Activated CD8-positive, alpha-beta T cell treated with anti-CD3 and anti-CD28 coated beads, Interleukin-2, amount 10 ng/mL, durations not matched to agents 7 days and 5 days (primary cell): ENCODE results near the gene RRP15. TPM values are rescaled to one million over a fixed set of nuclear protein-coding genes. Genes with fewer than 3 reads are reported as not detected.
A peak's percentile ranks its signal among the peaks of the same experiment; 100 is the strongest.

Experiments
- ATAC-seq: fragments of 150-1000 bp; cut with Tn5 transposase; one replicate; pipeline ENCODE4 v1.10.0; 2021; ENCODE audit warnings: moderate library complexity
- CTCF ChIA-PET: fragments of 350-600 bp; sonication (Branson Sonifier 250); formaldehyde crosslinking; loops from one replicate; lab custom pipeline; 2021; ENCODE audit warnings: antibody characterized with exemption; lab: Charles Lee
- POLR2A ChIA-PET: fragments of 350-600 bp; sonication (Branson Sonifier 250); formaldehyde crosslinking; loops from one replicate; lab custom pipeline; 2021; ENCODE audit warnings: antibody characterized with exemption; lab: Charles Lee
- DNase-seq: peaks from one replicate; pipeline ENCODE4 v3.0.0-alpha.2; 2020
- H3K27ac Mint-ChIP-seq: one replicate; pipeline ENCODE4 v1.8.0; 2021; ENCODE audit warnings: mild to moderate bottlenecking, mixed read lengths
- H3K27me3 Mint-ChIP-seq: one replicate; pipeline ENCODE4 v1.8.0; 2021; ENCODE audit warnings: low read depth, mixed read lengths
- H3K36me3 Mint-ChIP-seq: one replicate; pipeline ENCODE4 v1.8.0; 2021; ENCODE audit warnings: low read depth, mixed read lengths
- H3K4me1 Mint-ChIP-seq: one replicate; pipeline ENCODE4 v1.8.0; 2021; ENCODE audit warnings: low read depth, mixed read lengths
- H3K4me3 Mint-ChIP-seq: one replicate; pipeline ENCODE4 v1.8.0; 2021; ENCODE audit warnings: mild to moderate bottlenecking, mixed read lengths
- H3K9me3 Mint-ChIP-seq: one replicate; pipeline ENCODE4 v1.8.0; 2022; ENCODE audit warnings: mixed read lengths; ENCODE audit not compliant: insufficient read depth
- total RNA-seq, 2 experiments: library from RNA; stranded (reverse); gene quantifications; one replicate each; pipeline ENCODE4 v1.2.3, GENCODE V29; 2021

Gene RRP15
- total RNA-seq, 2 experiments from 2014 or later: 13.4 to 15.7 TPM

DNA sequence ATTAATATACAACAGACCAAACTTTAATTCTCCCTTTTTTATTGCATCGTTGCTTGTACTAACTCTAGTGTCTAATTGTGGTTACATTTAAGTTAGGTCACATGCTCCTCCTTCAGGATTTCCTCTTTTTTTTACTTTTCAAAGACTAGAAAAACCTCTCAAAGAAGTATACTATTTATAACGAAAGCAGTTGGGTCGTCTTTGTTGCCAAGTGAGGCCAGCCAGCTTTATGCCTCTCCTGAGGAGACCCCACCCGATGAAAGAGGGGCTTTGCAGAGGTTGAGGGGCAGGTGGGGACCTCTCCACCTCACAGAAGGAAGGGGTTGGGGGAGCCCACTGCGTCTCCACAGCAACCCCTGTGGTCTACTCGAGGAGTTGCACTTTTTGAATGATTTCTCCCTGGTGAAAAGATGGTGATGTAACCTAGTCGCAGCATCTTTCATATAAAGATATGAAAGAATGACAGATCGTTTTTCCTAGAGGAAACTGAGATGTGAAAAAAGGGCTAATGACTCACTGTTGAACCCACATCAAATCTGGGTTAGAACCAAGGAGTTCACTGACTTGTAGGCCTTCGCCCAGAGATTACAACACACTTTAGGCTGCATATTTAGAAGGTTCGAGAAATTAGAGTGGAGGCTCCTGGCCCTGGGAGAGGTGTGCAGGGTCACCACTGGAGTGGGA lies 66.4 kb downstream of the RRP15 start:
- peaks cover 19% of the 10 kb centered on the region for H3K4me1 Mint-ChIP-seq
- peaks cover 36% of the 10 kb centered on the region for H3K27me3 Mint-ChIP-seq
- POLR2A ChIA-PET: no interaction called here
- peak overlapping the region; percentile 46 for H3K4me3 Mint-ChIP-seq
- CTCF ChIA-PET: no interaction called here
- peak; percentile 65 for ATAC-seq
- no peaks in the 10 kb centered on the region for H3K9me3 Mint-ChIP-seq
- no peaks in the 10 kb centered on the region for H3K36me3 Mint-ChIP-seq
- H3K27ac Mint-ChIP-seq: no peak overlapping the region
- peak; percentile 26 for DNase-seq

DNA sequence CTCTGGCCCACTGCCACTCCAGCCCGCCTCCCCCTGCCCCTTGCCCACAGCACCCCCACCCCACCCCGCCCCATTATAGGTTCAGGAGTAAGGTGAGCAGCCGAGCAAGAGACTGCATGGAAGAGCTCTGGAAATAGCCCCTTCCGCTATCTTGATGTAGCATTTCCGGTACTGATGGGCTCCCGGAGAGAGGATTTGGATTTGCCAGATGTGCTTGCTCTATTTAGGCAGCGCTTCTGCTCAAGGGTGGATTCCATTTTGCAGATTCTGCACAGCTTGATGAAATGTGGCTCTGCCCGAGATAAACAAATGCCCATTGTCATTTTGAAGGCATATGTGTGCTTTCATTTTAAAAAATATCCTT lies 67.0 kb downstream of the RRP15 start:
- Mint-ChIP-seq H3K4me1 (peaks cover 14% of the 10 kb centered on the region), H3K27me3 (peaks cover 30% of the 10 kb centered on the region), H3K27ac (no peak overlapping the region), H3K9me3 (no peaks in the 10 kb centered on the region), H3K4me3 (no peak overlapping the region), H3K36me3 (no peaks in the 10 kb centered on the region)
- DNase-seq: no peak
- no peak for ATAC-seq
- ChIA-PET POLR2A (no interaction called here), CTCF (no interaction called here)

DNA sequence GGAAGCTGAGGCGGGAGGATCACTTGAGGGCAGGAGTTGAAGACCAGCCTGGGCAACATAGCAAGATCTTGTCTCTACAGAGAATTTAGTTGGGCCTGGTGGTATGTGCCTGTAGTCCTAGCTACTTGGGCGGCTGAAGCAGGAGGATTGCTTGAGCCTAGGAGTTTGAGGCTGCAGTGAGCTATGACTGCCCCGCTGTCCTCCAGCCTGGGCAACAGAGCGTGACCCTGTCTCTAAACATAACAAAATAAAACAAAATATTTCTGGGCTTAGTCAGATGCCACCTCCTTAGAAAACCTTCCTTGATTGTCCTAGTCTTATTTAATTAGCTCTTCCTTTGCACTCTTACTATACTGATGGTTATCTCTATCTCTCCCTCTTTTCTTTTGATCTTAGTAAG lies 68.6 kb downstream of the RRP15 start:
- no peaks in the 10 kb centered on the region for H3K9me3 Mint-ChIP-seq
- H3K4me1 Mint-ChIP-seq: peaks cover 10% of the 10 kb centered on the region
- no peak overlapping the region for H3K27ac Mint-ChIP-seq
- H3K36me3 Mint-ChIP-seq: no peaks in the 10 kb centered on the region
- ATAC-seq (no peak), DNase-seq (no peak)
- POLR2A ChIA-PET: no interaction called here
- CTCF ChIA-PET: no interaction called here
- no peak overlapping the region for H3K4me3 Mint-ChIP-seq
- peaks cover 16% of the 10 kb centered on the region for H3K27me3 Mint-ChIP-seq

DNA sequence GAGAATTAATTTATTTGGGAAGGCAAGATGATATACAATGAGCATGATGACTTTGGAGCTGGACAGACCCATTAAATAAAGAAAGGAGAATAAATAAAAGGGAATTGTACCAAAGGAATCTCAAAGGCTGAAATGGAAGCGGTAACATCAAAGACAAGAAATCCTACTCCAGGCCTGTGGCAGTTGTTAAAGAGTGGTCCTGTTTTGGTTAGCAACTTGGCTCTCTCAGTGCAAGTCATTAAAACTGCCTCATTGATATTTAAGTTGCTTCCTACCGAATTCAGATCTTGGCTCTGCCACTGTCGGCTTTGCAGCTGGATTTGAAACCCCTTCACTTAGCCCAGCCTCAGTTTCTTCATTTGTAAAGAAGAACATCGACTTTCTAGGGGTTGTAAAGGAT lies 70.2 kb downstream of the RRP15 start:
- ATAC-seq: no peak
- no peak for DNase-seq
- CTCF ChIA-PET: interaction anchor here (0.9 to 1.0 kb wide), 2 partner anchors 10 to 17 kb away, joined by 3 read pairs; no protein-coding TSS in a partner anchor
- no peaks in the 10 kb centered on the region for H3K9me3 Mint-ChIP-seq
- H3K36me3 Mint-ChIP-seq: no peaks in the 10 kb centered on the region
- no peak overlapping the region for H3K27ac Mint-ChIP-seq
- POLR2A ChIA-PET: no interaction called here
- no peak overlapping the region for H3K4me3 Mint-ChIP-seq
- peaks cover 7% of the 10 kb centered on the region for H3K27me3 Mint-ChIP-seq
- H3K4me1 Mint-ChIP-seq: peaks cover 10% of the 10 kb centered on the region

DNA sequence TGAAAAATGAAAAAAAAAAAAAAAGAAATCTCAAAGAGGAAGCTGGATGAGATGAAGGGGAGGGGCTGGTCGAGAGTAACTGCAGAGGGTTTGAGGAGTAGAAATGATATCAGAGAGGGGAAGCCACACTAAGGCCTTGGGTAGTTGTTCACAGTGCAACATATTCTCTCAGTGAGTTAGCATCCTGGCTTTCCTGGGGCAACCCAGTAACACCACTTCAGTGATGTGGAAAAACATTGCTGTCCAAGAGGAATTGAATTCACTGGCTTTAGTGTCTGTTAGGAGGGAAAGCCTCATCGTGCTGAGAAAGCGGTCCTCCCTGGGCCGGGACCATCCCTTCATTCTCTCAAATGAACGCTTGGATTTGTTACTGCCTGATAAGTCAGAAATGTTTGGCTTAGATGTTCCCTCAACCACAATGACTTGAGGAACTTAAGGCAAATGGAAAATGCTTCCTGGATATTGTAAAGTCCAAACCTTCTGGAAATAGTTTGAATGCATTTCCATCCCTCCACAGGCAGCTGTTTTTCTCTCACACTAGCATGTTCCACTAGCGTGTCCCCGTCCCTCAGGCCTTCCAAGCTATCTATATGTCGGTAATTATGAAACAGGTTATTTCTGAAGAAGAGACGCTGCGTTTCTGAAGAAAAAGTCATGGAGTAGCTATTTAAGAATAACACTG lies 72.3 kb downstream of the RRP15 start:
- Mint-ChIP-seq H3K4me3 (no peak overlapping the region), H3K27ac (no peak overlapping the region), H3K9me3 (no peaks in the 10 kb centered on the region), H3K4me1 (no peaks in the 10 kb centered on the region), H3K36me3 (no peaks in the 10 kb centered on the region), H3K27me3 (peaks cover 4% of the 10 kb centered on the region)
- POLR2A ChIA-PET: no interaction called here
- ATAC-seq (no peak), DNase-seq (no peak)
- CTCF ChIA-PET: no interaction called here

DNA sequence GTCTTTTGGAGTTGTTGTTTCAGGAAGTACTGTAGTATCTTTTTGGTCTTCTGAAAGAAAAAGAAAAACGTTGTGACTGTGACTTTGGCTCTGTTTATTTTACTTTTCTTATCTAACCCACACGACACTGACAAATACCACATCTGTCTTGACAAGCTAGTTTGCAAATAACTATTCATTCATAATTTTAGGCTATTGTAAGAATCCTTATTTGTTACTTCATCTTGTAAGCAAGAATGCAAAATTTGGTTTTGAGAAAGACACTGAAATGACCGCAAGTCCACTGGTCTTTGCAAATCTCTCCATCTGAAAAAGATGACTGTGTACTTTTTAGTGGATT lies 72.8 kb downstream of the RRP15 start:
- Mint-ChIP-seq H3K9me3 (no peaks in the 10 kb centered on the region), H3K27me3 (peaks cover 4% of the 10 kb centered on the region), H3K27ac (no peak overlapping the region), H3K4me1 (no peaks in the 10 kb centered on the region), H3K36me3 (no peaks in the 10 kb centered on the region), H3K4me3 (no peak overlapping the region)
- ChIA-PET POLR2A (no interaction called here), CTCF (no interaction called here)
- DNase-seq: no peak
- ATAC-seq: no peak

DNA sequence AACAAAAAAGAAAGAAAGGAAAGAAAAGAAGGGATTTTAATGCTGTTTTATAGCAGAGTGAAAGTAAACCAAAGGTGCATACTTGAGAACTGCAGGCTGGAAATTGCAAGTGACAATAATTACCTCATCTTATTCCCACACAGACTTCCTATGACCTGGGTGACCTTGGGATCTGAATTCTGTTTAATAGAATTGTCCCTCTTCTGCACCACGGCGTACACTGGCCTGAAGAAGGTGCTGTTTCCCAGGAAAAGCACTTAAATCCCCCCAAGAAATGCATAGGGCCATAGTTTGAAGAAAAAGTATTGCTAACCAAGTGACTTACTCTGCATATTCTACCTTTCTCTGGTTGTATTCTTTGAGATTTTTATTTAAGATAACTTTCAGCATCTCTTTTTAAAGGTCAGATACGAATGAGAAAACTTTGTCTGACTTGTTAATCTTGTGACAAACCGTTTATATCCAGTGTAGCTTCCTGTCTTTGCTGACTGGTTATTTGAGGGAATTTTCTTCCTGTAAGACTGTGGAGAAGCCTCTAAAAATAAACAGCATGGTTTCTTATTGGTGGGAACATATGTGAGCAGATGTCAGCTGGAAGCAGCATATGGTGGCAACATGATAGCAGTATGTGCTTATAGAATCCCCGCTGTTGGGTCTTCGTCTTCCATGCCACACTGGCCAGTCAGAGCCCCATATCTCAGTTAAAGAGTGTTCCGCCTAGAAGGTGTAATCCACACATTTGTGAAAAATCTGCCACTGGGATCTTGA lies 76.4 kb downstream of the RRP15 start:
- Mint-ChIP-seq H3K4me1 (no peaks in the 10 kb centered on the region), H3K4me3 (no peak overlapping the region), H3K27ac (no peak overlapping the region), H3K27me3 (peaks cover 4% of the 10 kb centered on the region), H3K36me3 (no peaks in the 10 kb centered on the region), H3K9me3 (no peaks in the 10 kb centered on the region)
- ATAC-seq (no peak), DNase-seq (no peak)
- ChIA-PET CTCF (no interaction called here), POLR2A (no interaction called here)

DNA sequence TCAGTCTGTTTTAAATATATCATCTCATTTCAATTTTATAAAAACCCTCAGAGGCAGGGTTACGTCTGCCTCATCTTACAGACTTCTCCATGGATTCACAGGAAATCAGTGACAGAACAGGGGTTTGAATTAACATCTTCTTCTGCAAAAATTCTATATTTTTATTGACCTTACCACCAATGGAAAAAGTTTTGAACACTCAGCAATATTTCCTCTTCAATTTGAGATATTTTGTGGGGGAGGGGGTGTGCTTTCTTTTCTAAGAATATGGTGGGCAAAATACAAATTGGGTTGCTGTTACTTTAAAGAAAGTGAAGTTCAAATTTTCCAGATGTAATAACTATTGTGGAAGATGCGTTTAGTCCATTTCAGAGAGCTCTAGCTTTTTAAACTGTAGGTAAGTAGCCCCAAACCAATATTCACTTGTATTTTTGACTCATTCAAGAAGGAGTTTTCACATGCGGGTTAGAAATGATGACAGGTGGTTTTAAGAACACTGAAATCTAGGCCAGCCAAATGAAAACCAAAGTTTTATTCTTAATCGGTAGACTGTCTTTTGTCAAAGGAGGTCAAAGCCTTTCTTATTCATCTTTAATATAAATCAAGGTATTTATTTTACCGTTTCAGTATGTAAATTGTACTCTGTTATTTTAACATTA lies 77.5 kb downstream of the RRP15 start:
- Mint-ChIP-seq H3K4me3 (no peak overlapping the region), H3K4me1 (no peaks in the 10 kb centered on the region), H3K27me3 (peaks cover 4% of the 10 kb centered on the region), H3K36me3 (no peaks in the 10 kb centered on the region), H3K27ac (no peak overlapping the region), H3K9me3 (no peaks in the 10 kb centered on the region)
- DNase-seq: no peak
- ATAC-seq: no peak
- POLR2A ChIA-PET: no interaction called here
- CTCF ChIA-PET: no interaction called here

DNA sequence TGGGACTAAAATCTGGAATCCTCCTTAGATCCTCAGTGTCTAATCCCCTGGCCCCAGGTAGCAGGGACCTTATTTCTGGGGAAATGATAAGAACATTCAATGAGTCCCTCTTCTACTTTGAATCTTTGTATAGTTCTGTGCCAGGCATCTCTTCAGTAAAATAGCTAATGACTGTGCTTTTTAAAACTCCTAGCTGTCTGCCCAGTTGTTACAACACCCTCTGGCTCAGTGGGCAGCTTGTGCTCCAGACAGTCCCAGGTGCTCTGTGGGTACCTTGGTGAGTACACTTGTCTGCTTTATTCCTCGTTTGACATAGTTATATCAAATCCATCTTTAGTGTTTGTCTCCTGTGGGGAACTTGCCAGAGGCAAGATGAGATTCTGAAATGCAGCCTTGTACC lies 78.0 kb downstream of the RRP15 start:
- ATAC-seq (no peak), DNase-seq (no peak)
- Mint-ChIP-seq H3K27ac (no peak overlapping the region), H3K4me3 (no peak overlapping the region), H3K36me3 (no peaks in the 10 kb centered on the region), H3K9me3 (no peaks in the 10 kb centered on the region), H3K27me3 (peaks cover 4% of the 10 kb centered on the region), H3K4me1 (no peaks in the 10 kb centered on the region)
- POLR2A ChIA-PET: no interaction called here
- CTCF ChIA-PET: no interaction called here

DNA sequence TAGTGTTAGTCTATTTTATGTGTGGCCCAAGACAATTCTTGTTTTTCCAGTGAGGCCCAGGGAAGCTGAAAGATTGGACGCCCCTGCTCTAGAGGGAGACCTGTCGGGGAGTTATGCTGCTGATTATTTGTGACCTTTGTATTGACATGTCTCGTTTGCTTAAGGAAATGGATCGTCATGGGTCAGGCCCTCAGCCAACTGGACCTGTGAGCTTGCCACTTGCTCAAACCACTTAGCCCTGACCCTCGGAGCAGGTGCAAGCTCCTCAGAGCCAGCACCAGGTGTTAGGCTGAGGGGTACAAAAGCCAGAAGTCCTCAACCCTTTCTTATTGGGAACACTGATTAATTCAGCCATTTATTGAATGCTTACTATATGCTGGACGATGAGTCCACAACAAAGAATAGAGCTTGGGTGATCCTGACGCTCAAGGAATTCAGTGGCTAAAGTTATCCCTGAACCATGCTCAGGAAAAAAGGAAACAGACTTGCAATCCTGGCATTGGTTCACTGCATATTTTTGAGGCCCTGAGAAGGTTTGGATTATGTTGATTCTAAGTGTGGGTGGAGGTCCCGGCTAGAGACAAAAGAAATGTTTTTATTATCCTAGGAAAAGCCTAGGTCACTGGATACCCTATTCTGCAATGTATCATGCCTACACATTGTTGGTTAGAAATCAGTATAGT lies 79.1 kb downstream of the RRP15 start:
- ChIA-PET POLR2A (no interaction called here), CTCF (interaction anchor here (0.7 kb wide), 1 partner anchor 9 kb away, joined by 3 read pairs; no protein-coding TSS in a partner anchor)
- Mint-ChIP-seq H3K4me3 (no peak overlapping the region), H3K36me3 (no peaks in the 10 kb centered on the region), H3K9me3 (no peaks in the 10 kb centered on the region), H3K4me1 (no peaks in the 10 kb centered on the region), H3K27ac (no peak overlapping the region), H3K27me3 (peaks cover 4% of the 10 kb centered on the region)
- DNase-seq: no peak
- ATAC-seq: no peak

DNA sequence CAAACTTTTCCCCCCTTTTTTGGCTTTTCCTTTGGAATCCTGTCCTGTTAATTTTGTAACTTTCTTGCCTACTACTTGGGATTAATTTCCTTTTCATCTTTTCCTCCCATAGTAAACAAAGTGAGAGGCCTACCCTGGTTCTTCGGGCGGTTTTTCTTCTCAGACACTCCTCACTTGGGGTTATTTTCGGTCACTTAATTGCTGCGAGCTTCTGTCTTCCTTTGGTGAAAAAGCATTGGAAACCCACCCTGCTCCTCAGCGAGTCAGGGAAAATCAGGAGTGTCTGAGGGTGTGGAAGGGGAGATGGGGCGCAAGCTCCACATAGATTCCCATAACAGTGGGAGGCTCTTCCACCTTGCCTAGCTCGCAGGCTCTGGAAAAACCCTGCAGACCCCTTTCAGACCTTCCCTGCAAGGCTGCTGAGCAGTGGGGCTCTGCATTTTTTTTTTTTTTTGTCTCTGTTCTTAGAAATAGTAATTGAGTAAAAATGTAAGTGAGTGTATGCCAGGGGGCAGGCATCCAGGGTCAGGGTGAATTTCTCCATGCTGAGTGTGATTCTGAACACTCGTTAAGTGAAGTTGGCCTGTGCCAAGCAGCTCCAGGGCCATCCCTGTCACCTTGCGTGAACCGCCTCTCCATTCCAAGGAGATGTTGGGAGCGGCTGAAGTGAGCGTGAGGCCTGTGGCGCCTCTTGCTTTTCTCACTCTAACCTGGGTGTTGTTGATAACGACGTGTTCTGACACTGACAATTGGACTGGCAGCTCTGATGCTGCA lies 80.3 kb downstream of the RRP15 start:
- H3K9me3 Mint-ChIP-seq: no peaks in the 10 kb centered on the region
- no peak for ATAC-seq
- DNase-seq: no peak
- no peak overlapping the region for H3K27ac Mint-ChIP-seq
- peaks cover 5% of the 10 kb centered on the region for H3K4me1 Mint-ChIP-seq
- H3K27me3 Mint-ChIP-seq: no peaks in the 10 kb centered on the region
- no peak overlapping the region for H3K4me3 Mint-ChIP-seq
- no peaks in the 10 kb centered on the region for H3K36me3 Mint-ChIP-seq
- ChIA-PET CTCF (interaction anchor here (0.7 to 1.1 kb wide), 2 partner anchors 11 to 36 kb away, joined by 3 read pairs; no protein-coding TSS in a partner anchor), POLR2A (no interaction called here)
